ENCODE results near the gene RASL10B. TPM values are rescaled to one million over a fixed set of nuclear protein-coding genes. Genes with fewer than 3 reads are reported as not detected.
"Not testable (repeated sequence)": the region's sequence is repeated elsewhere in the genome, so short reads cannot be mapped to it uniquely, and the experiment has no call there.

Gene RASL10B
- total RNA-seq (2014; rRNA removed; shearing (Covaris generic)), result 18.4 and 19.5 TPM in 2 replicates

- in situ Hi-C loops (cut with HindIII; ENCODE audit: low sequenced_read_pairs), result no loop called here
- DNase-seq (ENCODE audit: low spot score), result peak; percentile 63
Measured at GRCh38 chr17:35731239-35731916, at the start of gene RASL10B. Gene RASL10B (plus strand): TSS chr17:35731639. CDS start chr17:35735185, 3,546 bp downstream.

- no peak for DNase-seq (ENCODE audit: low spot score)
- in situ Hi-C loops (cut with HindIII; ENCODE audit: low sequenced_read_pairs), result no loop called here
Measured at GRCh38 chr17:35683591-35683990, 47.8 kb upstream of the RASL10B start.

GRCh38 chr17:35684055-35684802 lies 47.2 kb upstream of the RASL10B start:
- DNase-seq (ENCODE audit: low spot score), result peak; percentile 9
- in situ Hi-C loops (cut with HindIII; ENCODE audit: low sequenced_read_pairs), result no loop called here

GRCh38 chr17:35692512-35693210 lies 38.8 kb upstream of the RASL10B start:
- no peak for DNase-seq (ENCODE audit: low spot score)
- in situ Hi-C loops (cut with HindIII; ENCODE audit: low sequenced_read_pairs), result no loop called here

GRCh38 chr17:35693662-35694061 lies 37.8 kb upstream of the RASL10B start:
- no peak for DNase-seq (ENCODE audit: low spot score)
- in situ Hi-C loops (cut with HindIII; ENCODE audit: low sequenced_read_pairs), result no loop called here

GRCh38 chr17:35694906-35695305 lies 36.5 kb upstream of the RASL10B start:
- DNase-seq (ENCODE audit: low spot score), result no peak
- in situ Hi-C loops (cut with HindIII; ENCODE audit: low sequenced_read_pairs), result no loop called here

- in situ Hi-C loops (cut with HindIII; ENCODE audit: low sequenced_read_pairs), result no loop called here
- DNase-seq (ENCODE audit: low spot score), result no peak
Measured at GRCh38 chr17:35695613-35696012, 35.8 kb upstream of the RASL10B start.

GRCh38 chr17:35698800-35699199 lies 32.6 kb upstream of the RASL10B start:
- in situ Hi-C loops (cut with HindIII; ENCODE audit: low sequenced_read_pairs), result no loop called here
- DNase-seq (ENCODE audit: low spot score), result no peak

- DNase-seq (ENCODE audit: low spot score), result no peak
- in situ Hi-C loops (cut with HindIII; ENCODE audit: low sequenced_read_pairs), result no loop called here
Measured at GRCh38 chr17:35700150-35700549, 31.3 kb upstream of the RASL10B start.

GRCh38 chr17:35701491-35701890 lies 29.9 kb upstream of the RASL10B start:
- in situ Hi-C loops (cut with HindIII; ENCODE audit: low sequenced_read_pairs), result no loop called here

GRCh38 chr17:35703308-35703707 lies 28.1 kb upstream of the RASL10B start:
- DNase-seq (ENCODE audit: low spot score); in situ Hi-C loops (cut with HindIII; ENCODE audit: low sequenced_read_pairs): not testable (repeated sequence)

More at GRCh38 chr17:35701491-35701890, 29.9 kb upstream of the RASL10B start:
- DNase-seq (ENCODE audit: low spot score), result no peak

- no peak for DNase-seq (ENCODE audit: low spot score)
- in situ Hi-C loops (cut with HindIII; ENCODE audit: low sequenced_read_pairs), result no loop called here
Measured at GRCh38 chr17:35705230-35705629, 26.2 kb upstream of the RASL10B start.

- DNase-seq (ENCODE audit: low spot score), result no peak
- in situ Hi-C loops (cut with HindIII; ENCODE audit: low sequenced_read_pairs), result no loop called here
Measured at GRCh38 chr17:35705705-35706104, 25.7 kb upstream of the RASL10B start.

- DNase-seq (ENCODE audit: low spot score), result no peak
- in situ Hi-C loops (cut with HindIII; ENCODE audit: low sequenced_read_pairs), result no loop called here
Measured at GRCh38 chr17:35708149-35708548, 23.3 kb upstream of the RASL10B start.

GRCh38 chr17:35708951-35709350 lies 22.5 kb upstream of the RASL10B start:
- in situ Hi-C loops (cut with HindIII; ENCODE audit: low sequenced_read_pairs), result no loop called here
- peak; percentile 54 for DNase-seq (ENCODE audit: low spot score)

GRCh38 chr17:35709874-35710273 lies 21.6 kb upstream of the RASL10B start:
- in situ Hi-C loops (cut with HindIII; ENCODE audit: low sequenced_read_pairs), result no loop called here
- DNase-seq (ENCODE audit: low spot score), result no peak

- in situ Hi-C loops (cut with HindIII; ENCODE audit: low sequenced_read_pairs), result no loop called here
- DNase-seq (ENCODE audit: low spot score), result no peak
Measured at GRCh38 chr17:35710950-35711349, 20.5 kb upstream of the RASL10B start.

GRCh38 chr17:35713069-35713728 lies 18.2 kb upstream of the RASL10B start:
- no peak for DNase-seq (ENCODE audit: low spot score)
- in situ Hi-C loops (cut with HindIII; ENCODE audit: low sequenced_read_pairs), result no loop called here

- in situ Hi-C loops (cut with HindIII; ENCODE audit: low sequenced_read_pairs), result no loop called here
- DNase-seq (ENCODE audit: low spot score), result no peak
Measured at GRCh38 chr17:35714988-35715387, 16.5 kb upstream of the RASL10B start.

- no peak for DNase-seq (ENCODE audit: low spot score)
- in situ Hi-C loops (cut with HindIII; ENCODE audit: low sequenced_read_pairs), result no loop called here
Measured at GRCh38 chr17:35715416-35715815, 16.0 kb upstream of the RASL10B start.
